GM12892 (cell line): ENCODE data around the gene TSSC4.

ENCODE experiments used
- POLR2A ChIP-seq: IDR thresholded peaks from 2 replicates; pipeline ENCODE4 v1.6.1; 2011; ENCODE audit warnings: low read depth, low read length, control low read depth
- POLR2AphosphoS5 ChIP-seq: IDR thresholded peaks from 2 replicates; pipeline ENCODE4 v1.6.1; 2011; ENCODE audit warnings: low read depth, low read length, control low read depth
- TAF1 ChIP-seq: IDR thresholded peaks from 2 replicates; pipeline ENCODE4 v1.6.1; 2011; ENCODE audit warnings: low read depth, mild to moderate bottlenecking, control low read depth, low read length, borderline replicate concordance

DNA sequence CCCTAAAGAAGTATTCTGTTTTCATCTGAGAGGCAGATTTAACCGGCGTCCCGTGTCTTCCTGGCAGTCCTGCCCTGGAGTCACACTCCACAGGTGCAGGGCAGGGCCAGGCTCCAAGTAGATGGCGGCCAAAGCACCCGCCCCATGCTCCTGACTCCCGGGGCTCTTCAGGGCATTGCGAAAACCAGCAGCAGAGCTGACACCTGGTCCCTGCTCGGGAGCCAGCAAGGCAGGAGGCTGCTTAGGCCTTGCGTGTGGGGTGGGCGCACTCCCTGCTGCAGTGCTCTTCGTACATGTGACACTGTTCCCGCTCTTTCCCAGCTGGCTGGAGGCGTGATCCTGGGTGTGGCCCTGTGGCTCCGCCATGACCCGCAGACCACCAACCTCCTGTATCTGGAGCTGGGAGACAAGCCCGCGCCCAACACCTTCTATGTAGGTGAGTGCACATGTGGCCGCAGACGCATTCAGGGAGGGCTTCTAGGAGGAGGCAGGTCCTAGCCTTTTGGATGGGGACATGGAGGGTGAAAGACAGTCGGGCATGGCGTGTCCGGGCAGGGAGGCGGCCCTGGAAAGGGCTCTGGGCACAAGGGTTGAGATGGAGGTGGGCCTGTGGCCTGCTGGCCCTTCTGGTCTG, 10.3 kb upstream of the TSSC4 start:
- TF ChIP-seq POLR2AphosphoS5 (peak; percentile 58), POLR2A (no peak), TAF1 (no peak)
